Right hindlimb (tissue), 1 donor: ENCODE results near the gene KREMEN2.
"Not testable (repeated sequence)": the region's sequence is repeated elsewhere in the genome, so short reads cannot be mapped to it uniquely, and the experiment has no call there.

Experiments used
- DNase-seq: peaks from one replicate; pipeline ENCODE4 v3.0.0-alpha.2; 2018

Gene KREMEN2, protein sequence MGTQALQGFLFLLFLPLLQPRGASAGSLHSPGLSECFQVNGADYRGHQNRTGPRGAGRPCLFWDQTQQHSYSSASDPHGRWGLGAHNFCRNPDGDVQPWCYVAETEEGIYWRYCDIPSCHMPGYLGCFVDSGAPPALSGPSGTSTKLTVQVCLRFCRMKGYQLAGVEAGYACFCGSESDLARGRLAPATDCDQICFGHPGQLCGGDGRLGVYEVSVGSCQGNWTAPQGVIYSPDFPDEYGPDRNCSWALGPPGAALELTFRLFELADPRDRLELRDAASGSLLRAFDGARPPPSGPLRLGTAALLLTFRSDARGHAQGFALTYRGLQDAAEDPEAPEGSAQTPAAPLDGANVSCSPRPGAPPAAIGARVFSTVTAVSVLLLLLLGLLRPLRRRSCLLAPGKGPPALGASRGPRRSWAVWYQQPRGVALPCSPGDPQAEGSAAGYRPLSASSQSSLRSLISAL

DNA sequence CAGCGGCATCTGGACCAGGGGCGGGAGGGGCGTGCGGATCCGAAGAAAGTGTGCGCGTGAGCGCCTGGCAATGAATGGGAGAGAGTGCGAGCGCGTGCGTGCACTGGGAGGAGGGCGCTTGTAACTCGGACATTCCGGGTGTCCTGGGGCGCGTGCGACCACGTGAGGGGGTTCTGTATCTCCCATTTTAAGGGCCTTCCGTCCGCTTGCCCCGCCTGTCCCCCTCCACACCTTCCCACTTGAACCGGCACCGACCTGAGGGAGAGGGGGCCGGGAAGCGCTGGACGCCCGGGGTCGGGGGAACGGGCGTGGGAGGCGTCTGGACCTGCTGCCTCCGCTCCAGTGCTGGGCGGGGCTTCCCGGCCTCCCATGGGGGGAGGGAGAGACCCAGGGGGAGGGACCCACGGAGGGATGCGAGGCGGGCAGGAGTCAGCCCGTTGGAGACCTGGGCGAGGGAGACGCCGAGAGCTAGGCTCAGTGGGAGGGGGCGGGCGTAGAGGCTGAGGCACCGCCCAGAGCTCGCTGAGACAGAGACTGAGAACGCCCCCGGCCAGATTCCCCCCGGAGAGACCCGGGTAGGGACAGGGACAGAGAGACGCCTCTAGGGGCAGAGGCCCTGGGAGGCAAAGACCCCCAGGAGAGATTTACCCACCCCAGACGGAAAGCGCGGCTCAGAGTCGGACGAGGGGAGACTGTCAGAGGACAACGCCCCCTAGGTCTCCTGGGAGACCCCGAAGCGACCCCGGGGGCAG lies at the start of gene KREMEN2:
Gene KREMEN2, plus strand, starts transcription at position 553 of the 752 bp plus-strand sequence. CDS start 246 bp downstream, outside the sequence.
- no peak for DNase-seq

DNA sequence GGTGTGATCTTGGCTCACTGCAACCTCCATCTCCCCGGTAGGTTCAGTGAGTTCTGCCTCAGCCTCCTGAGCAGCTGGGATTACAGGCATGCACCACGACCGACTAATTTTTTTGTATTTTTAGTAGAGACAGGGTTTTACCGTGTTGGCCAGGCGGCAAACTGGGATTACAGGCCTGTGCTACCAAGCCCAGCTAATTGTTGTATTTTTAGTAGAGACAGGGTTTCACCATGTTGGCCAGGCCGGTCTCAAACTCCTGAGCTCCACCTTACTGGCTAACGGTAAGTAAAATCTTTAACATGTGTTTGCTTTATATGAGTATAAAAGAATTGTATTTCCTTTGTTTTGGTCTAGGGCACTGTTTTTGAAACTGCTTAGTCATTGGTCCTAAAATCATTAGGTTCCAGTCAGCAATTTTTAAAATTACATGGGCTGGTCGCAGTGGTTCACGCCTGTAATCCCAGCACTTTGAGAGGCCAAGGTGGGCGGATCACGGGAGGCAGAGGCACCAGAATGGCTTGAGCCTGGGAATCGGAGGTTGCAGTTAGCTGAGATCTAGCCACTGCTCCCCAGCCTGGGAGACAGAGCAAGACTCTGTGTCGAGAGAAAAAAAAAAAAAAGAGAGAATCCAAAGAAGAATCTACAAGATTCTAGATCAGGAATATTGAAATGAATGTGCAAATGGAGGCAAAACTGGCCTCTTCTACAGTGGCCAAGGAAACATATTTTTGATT lies 48.7 kb upstream of the KREMEN2 start:
- no peak for DNase-seq

DNA sequence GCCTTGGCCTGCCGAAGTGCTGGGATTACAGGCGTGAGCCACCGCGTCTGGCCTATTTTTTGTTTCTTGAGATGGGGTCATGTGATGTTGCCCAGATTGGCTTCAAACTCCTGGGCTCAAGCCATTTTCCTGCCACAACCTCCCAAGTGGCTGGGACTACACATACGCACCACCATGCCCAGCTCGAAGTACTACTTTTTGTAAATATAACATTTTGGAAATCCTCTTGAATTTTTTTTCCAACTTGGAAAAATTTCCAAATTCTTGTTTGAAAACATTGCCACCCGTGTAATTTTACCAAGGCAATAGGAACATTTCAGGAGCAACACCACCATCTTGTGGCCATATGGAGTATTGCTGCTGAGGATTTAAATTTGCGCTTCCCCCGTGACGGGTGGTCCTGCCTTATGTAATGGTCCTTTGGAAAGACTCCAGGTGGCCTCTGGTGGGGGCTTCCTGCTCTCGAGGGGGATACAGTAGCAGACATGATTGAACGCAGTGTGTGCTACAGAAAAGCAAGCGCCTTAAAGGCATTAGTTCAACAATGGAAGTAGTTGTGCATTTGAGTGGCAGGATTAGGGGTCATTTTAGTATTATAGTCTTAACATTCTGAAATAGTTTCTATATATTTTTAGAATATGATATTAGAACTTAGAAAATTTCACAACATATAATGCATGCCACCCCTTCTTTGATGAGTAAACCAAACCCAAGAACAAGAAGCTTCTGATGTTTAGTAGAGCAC lies 44.4 kb upstream of the KREMEN2 start:
- peak; percentile 69 for DNase-seq

DNA sequence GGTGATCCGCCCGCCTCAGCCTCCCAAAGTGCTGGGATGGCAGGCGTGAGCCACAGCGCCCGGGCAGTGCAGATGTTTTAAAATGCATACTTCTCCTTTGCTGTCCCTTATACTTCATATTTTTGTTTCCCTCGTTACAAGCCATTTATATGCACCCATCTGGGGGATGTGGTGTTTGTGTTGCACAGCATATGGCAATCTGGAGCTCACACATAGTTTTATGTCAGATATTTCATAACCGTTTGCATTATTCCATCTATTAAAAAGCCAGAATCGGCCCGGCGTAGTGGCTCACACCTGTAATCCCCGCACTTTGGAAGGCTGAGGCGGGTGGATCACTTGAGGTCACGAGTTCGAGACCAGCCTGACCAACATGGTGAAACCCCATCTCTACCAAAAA lies 40.6 kb upstream of the KREMEN2 start:
- no peak for DNase-seq

DNA sequence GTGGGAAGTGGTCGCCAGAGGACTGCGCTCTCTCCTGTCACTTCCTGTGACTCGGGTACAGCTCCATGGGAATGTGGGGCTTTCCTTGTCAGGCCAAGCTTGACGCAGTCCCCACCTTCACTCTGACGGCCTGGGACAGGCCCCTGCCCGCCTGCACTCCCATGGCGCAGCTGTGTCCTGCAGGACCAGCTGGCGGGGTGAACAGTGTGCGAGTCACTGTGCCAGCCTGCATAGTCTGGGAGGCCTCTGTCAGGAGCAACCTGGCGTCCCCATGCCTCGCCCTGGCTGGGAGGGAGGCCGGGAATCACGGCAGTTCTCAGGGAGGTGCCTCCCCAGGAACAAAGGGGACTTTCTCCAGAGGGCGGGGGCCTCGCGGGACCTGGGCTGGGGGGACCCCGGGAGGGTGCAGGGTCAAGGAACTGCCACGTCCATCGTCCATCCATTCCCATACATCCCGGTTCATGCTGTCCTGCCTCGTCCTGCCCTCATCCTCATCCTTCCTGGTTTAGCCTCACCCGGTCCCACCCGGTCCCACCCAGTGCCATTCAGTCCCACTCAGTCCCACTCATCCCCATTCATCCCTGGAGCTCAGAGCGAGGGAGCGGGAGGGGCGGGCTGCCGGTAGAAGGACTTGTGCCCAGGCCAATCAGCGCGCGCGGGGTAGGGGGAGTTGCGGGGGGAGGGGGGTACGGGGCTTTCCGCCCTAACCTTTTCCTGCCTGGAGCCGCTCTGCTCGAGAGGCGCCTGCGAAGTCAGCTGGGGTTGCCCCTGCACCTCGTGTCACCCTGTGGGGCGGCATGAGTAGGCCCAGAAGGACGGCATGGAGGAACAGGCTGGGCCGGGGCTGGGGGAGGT lies 38.9 kb upstream of the KREMEN2 start:
- no peak for DNase-seq

DNA sequence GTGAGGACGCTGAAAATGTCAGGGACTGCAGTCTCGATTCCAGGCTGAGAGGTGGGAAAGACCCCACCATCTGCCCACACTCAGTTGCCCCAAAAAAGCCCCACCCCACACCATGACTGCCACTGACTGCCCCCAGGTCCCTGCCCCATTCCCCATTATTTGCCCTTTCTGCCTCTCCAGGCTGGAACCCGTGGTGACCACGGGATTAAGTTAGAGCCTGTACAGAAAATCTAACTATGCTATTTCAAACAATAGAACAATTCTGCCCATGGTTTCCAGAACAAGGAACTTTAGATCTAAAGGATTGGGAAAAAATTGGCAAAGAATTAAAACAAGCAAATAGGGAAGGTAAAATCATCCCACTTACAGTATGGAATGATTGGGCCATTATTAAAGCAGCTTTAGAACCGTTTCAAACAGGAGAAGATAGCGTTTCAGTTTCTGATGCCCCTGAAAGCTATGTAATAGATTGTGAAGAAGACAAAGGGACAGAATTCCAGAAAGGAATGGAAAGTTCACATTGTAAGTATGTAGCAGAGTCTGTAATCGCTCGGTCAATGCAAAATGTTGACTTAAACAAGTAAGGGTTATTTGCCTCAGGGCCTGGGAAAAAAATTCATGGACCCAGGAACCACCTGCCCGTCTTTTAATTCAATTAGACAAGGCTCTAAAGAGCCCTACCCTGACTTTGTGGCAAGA lies 38.0 kb upstream of the KREMEN2 start:
- DNase-seq = no peak

DNA sequence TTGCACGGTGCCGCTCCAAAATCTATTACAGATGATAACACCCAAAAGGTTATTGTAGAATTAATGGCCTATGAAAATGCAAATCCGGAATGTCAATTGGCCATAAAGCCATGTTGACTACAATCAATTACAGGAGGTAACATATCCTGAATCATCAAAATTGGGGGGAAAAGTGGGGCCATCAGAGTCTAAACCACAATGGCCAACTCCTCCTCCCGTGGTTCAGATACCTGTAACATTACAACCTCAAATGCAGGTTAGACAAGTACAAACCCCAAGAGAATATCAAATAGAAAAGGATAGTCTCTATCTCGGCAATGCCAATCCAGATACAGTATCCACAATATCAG lies 37.5 kb upstream of the KREMEN2 start:
- no peak for DNase-seq

DNA sequence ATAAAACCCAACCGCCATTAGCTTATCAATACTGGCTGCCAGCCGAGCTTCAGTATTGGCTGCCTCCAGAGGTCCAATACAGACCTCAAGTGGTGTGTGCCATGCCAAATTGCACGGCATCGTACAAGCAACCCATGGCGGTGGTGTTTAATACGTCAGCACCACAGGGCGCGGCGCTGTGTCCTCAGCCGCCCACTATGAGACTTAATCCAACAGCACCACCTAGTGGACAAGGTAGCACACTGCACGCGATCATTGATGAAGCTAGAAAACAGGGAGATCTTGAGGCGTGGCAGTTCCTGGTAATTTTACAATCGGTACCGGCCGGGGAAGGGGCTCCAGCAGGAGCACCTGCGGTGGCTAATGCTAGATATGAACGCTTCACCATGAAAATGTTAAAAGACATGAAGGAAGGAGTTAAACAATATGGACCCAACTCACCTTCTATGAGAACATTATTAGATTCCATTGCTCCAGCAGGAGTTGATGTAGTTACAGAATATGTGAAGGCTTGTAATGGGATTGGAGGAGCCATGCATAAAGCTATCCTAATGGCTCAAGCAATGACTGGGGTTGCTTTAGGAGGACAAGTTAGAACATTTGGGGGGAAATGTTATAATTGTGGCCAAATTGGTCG lies 36.9 kb upstream of the KREMEN2 start:
- DNase-seq = peak; percentile 85

DNA sequence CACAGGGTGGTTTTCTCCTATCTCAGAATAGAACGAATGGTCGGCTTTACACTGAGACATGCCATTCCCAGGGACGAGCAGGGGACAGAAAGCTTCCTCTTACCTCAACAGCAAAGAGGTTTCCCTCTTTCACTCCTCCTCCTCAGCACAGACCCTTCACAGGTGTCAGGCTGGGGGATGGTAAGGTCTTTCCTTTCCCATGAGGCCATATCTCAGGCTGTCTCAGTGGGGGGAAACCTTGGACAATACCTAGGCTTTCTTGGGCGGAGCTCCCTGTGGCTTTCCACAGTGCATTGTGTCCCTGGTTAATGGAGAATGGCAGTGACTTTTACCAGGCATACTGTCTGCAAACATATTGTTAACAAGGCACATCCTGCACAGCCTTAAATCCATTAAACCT lies 35.9 kb upstream of the KREMEN2 start:
- not testable (repeated sequence) for DNase-seq

DNA sequence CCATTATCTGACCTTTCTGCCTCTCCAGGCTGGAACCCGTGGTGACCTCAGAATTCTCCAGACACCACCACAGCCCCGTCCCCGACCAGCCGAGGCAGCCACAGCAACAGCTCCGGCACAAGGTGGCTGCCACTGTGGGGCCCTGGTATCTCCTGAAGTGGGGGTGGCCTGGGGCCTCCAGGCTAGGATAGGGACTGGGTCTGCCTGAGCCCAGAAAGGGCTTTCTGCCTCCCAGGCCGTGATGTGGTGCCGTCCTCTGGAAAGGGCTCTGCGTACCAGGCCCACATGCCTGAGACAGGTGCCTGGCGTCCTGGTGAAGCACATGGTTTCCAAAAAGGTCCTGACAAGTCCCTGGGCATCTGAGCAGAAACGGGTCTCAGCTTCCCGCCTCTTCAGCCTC lies 35.3 kb upstream of the KREMEN2 start:
- DNase-seq = no peak

DNA sequence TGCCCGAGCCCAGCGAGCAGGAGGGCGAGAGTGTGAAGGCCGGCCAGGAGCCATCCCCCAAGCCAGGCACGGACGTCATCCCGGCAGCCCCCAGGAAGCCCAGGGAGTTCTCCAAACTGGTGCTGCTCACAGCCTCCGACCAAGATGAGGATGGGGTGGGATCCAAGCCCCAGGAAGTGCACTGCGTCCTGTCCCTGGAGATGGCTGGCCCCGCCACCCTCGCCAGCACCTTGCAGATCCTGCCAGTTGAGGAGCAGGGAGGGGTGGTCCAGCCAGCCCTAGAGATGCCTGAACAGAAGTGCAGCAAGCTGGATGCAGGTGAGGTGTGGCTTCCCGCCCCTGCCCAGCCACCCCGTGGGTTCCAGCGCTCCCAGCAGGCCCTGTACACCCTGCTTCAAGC lies 34.4 kb upstream of the KREMEN2 start:
- no peak for DNase-seq

DNA sequence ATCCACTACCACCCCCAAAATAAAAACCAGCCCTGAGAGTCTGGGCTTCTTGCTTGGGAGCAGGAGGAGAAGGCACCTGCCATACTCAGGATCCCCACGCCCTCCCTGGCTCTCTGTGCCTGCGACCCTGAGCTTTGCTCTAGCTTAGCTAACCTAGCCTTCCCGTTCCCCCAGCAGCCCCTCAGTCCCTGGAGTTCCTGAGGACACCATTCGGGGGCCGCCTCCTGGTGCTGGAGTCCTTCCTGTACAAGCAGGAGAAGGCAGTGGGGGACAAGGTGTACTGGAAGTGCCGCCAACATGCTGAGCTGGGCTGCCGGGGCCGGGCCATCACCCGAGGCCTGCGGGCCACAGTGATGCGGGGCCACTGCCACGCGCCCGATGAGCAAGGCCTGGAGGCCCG lies 33.8 kb upstream of the KREMEN2 start:
- DNase-seq = no peak

DNA sequence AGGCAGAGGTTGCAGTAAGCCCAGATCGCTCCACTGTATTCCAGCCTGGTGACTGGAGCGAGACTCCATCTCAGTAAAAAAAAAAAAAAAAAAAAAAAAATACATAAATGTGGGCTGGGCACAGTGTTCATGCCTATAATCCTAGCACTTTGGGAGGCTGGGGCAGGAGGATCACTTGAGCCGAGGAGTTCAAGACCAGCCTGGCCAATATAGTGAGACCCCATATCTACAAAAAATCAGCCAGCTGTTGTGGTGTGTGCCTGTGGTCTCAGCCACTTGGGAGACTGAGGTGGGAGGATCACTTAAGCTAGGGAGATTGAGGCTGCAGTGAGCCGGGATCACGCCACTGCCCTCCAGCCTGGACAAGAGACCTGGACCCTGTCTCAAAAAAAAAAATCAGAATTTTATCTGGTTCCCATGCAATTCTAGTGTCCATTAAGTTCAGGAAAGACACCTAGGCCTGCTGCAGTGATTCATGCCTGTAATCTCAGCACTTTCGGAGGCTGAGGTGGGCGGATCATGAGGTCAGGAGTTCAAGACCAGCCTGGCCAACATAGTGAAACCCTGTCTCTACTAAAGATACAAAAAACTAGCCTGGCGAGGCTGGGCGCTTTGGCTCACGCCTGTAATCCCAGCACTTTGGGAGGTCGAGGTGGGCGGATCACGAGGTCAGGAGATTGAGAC lies 32.7 kb upstream of the KREMEN2 start:
- not testable (repeated sequence) for DNase-seq

DNA sequence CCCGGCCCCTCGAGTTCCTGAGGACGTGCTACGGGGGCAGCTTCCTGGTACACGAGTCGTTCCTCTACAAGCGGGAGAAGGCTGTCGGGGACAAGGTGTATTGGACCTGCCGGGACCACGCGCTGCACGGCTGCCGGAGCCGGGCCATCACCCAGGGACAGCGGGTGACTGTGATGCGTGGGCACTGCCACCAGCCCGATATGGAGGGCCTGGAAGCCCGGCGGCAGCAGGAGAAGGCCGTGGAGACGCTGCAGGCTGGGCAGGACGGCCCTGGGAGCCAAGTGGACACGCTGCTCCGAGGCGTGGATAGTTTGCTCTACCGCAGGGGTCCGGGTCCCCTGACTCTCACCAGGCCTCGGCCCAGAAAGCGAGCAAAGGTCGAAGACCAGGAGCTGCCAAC lies 30.9 kb upstream of the KREMEN2 start:
- no peak for DNase-seq

DNA sequence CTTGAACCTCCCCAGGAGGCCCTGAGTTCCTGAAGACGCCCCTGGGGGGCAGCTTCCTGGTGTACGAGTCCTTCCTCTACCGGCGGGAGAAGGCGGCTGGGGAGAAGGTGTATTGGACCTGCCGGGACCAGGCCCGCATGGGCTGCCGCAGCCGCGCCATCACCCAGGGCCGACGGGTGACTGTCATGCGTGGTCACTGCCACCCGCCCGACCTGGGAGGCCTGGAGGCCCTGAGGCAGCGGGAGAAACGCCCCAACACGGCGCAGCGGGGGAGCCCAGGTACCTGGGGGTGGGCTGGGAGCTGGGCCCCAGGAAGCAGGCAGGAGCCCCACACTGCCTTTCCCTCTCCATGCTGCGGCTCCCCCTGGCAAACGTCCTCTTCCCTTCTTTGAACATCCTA lies 30.4 kb upstream of the KREMEN2 start:
- no peak for DNase-seq

DNA sequence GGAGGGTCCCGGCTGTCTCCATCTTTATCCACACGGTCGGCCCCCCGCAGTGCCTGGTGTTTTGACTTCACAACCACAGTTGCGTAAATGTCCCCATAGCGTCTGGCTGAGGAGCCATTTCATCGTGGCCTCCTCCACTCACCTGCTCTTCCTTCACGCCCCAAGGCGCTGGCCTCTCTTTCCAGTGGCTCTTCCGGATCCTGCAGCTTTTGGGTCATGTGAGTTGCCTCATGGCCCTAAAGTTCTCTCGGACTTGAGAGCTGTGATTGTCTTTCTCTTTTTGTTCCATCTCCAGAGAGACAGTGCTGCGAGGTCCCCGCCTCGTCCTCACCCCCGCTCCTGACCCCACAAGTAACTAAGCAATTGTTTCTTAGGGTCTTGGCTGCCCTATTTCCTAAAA lies 29.6 kb upstream of the KREMEN2 start:
- DNase-seq = no peak

DNA sequence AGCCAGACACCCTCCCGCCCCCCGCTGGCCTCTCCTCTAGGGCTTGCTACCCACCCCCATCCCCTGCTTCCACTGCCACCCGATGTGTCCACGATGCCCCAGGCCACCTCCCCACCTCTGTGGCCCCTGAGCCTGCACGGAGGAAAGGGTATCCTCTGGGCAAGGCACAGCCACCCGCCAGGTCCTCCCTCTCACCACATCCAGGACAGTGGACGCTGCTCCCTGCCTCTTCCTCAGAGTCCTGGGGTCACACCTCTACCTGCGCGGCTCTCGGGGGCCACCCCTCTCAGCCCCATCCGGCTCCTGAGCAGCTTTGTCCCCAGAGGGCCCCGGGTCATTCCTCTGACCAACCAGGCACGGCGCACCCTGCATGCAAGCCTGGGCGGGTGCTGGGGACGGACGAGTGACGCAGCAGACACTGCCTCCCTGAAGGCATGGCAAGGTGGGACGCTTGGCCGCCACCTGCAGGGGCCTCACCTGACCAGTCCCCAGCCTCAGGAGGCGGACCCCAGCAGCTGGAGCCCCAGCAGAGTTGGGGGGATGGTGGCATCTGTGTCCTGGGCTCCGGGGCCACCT lies 27.6 kb upstream of the KREMEN2 start:
- no peak for DNase-seq

DNA sequence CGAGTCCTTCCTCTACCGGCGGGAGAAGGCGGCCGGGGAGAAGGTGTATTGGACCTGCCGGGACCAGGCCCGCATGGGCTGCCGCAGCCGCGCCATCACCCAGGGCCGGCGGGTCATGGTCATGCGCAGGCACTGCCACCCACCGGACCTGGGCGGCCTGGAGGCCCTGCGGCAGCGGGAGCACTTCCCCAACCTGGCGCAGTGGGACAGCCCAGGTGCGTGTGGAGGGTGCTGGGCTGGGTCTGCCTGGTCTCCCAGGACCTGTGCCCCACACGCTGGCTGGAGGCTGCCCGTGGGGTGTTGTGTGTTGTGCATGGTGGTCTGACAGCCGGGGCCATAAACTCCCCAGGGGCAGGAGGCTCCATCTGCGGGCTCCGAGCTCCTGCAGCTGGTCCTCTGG lies 26.9 kb upstream of the KREMEN2 start:
- DNase-seq = no peak

DNA sequence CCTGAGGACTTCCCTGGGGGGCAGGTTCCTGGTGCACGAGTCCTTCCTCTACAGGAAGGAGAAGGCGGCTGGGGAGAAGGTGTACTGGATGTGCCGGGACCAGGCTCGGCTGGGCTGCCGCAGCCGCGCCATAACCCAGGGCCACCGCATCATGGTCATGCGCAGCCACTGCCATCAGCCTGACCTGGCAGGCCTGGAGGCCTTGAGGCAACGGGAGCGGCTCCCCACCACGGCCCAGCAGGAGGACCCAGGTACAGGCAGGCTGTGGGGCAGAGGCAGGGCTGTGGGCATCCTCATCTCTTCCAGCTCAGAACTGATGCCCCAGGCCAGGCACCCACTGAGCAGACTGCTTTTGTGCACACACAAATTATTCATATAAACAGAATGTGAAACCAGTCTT lies 25.9 kb upstream of the KREMEN2 start:
- DNase-seq = no peak

DNA sequence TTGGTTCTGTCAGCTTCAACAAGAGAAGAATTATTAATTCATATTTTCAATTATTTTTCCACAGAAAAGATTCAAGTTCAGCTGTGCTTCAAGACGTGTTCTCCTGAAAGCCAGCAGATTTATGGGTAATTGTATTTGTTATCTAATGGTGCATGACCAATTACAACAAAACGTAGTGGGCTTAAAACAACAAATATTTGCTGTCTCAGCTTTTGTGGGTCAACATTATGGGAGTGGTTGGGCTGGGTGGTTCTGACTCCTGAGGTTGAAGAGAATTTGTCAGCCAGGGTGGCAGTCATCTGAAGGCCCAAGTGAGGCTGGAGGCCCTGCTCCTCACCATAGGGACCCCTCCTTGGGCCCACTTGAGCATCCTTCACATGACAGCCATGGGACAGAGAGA lies 24.1 kb upstream of the KREMEN2 start:
- no peak for DNase-seq
